OCI-LY3 (cell line): Measurements from ENCODE around the gene NPLOC4.
"Not testable (repeated sequence)": the region's sequence is repeated elsewhere in the genome, so short reads cannot be mapped to it uniquely, and the experiment has no call there.

Experiments
- CTCF ChIP-seq: fragments of 200-600, 300-600 bp; sonication (generic); IDR thresholded peaks from 2 replicates; pipeline ENCODE4 v1.5.1; 2014; ENCODE audit warnings: antibody characterized with exemption, low read length, low read depth
- EZH2phosphoT487 ChIP-seq: fragments of 200-600 bp; shearing (Covaris generic); IDR thresholded peaks from 2 replicates; pipeline ENCODE4 v1.6.1; 2018; ENCODE audit warnings: antibody characterized with exemption, mixed run types, low read depth

DNA sequence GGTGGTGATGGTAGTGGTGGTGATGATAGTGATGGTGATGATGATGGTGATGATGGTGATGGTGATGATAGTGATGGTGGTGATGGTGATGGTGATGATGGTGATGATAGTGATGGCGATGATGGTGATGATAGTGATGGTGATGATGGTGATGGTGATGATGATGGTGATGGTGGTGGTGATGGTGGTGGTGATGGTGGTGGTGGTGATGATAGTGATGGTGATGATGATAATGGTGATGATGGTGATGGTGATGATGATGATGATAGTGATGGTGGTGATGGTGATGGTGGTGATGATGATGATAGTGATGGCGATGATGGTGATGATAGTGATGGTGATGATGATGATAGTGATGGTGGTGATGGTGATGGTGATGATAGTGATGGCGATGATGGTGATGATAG, 104.9 kb downstream of the NPLOC4 start:
- not testable (repeated sequence) for TF ChIP-seq CTCF, EZH2phosphoT487
